CD4-positive, alpha-beta T cell treated with Interleukin-17A for 4 hours (primary cell): ENCODE results near the gene SLC23A3.
"Not testable (repeated sequence)": the region's sequence is repeated elsewhere in the genome, so short reads cannot be mapped to it uniquely, and the experiment has no call there.

Experiments
- DNase-seq: peaks from one replicate; pipeline ENCODE4 v3.0.0-alpha.2; 2020; ENCODE audit warnings: mixed read lengths

SLC23A3 gene

GRCh38 chr2:219204425-219205164 lies 34.8 kb upstream of the SLC23A3 start:
- DNase-seq = no peak

- not testable (repeated sequence) for DNase-seq
These were observed 31.5 kb upstream of the SLC23A3 start for GRCh38 chr2:219201331-219201730.

GRCh38 chr2:219200502-219201326 lies 30.9 kb upstream of the SLC23A3 start:
- not testable (repeated sequence) for DNase-seq

GRCh38 chr2:219199470-219200211 lies 29.8 kb upstream of the SLC23A3 start:
- DNase-seq = no peak

GRCh38 chr2:219198974-219199373 lies 29.1 kb upstream of the SLC23A3 start:
- no peak for DNase-seq

- DNase-seq = no peak
These were observed 27.6 kb upstream of the SLC23A3 start for GRCh38 chr2:219197388-219197787.

- no peak for DNase-seq
These were observed 17.1 kb upstream of the SLC23A3 start for GRCh38 chr2:219186754-219187456.

- DNase-seq = no peak
These were observed 14.3 kb upstream of the SLC23A3 start for GRCh38 chr2:219184121-219184520.

GRCh38 chr2:219183151-219183772 lies 13.4 kb upstream of the SLC23A3 start:
- no peak for DNase-seq

GRCh38 chr2:219182331-219183150 lies 12.7 kb upstream of the SLC23A3 start:
- peak; percentile 15 for DNase-seq

- no peak for DNase-seq
These were observed 11.7 kb upstream of the SLC23A3 start for GRCh38 chr2:219181531-219181930.

- DNase-seq = no peak
These were observed 11.1 kb upstream of the SLC23A3 start for GRCh38 chr2:219180961-219181360.

- no peak for DNase-seq
These were observed 10.0 kb upstream of the SLC23A3 start for GRCh38 chr2:219179601-219180465.

GRCh38 chr2:219178377-219179175 lies 8.7 kb upstream of the SLC23A3 start:
- DNase-seq = peak; percentile 65

GRCh38 chr2:219177552-219178376 lies 7.9 kb upstream of the SLC23A3 start, which contains the start of gene RETREG2:
TSS of gene RETREG2 (plus strand) at chr2:219178275. CDS start at chr2:219178353, 78 bp downstream.
- DNase-seq = peak; percentile 90

GRCh38 chr2:219176818-219177551 lies 7.2 kb upstream of the SLC23A3 start, which contains the start of gene CNPPD1:
TSS of gene CNPPD1 (minus strand) at chr2:219176925. CDS start at chr2:219176828, 97 bp downstream.
- peak; percentile 92 for DNase-seq
